Heart left ventricle (tissue), 16 donors: ENCODE results near the gene TRAF3. TPM values are rescaled to one million over a fixed set of nuclear protein-coding genes. Genes with fewer than 3 reads are reported as not detected.

ENCODE experiments used
- ATAC-seq, 4 donors: fragments of 200-7000 bp; cut with Tn5 transposase; one replicate each; pipeline ENCODE4 v1.9.1; 2020 to 2022; ENCODE audit warnings: moderate library complexity in 4 of 4, mild to moderate bottlenecking in 3 of 4, moderate number of reproducible peaks in 1 of 4
- DNase-seq, 5 donors: peaks; one replicate each; pipeline ENCODE4 v3.0.0-alpha.2; 2020
- H3K27ac ChIP-seq, 12 donors: fragments of 200-600 bp; sonication (generic) in 4 of 12; one replicate each; pipeline versions ENCODE4 v1.5.0 to v1.8.0; 2016 to 2022; ENCODE audit warnings: mild to moderate bottlenecking in 2 of 12
- H3K27me3 ChIP-seq, 9 donors: fragments of 200-600 bp; sonication (generic) in 2 of 9; one replicate each; pipeline versions ENCODE4 v1.5.1 to v1.8.0; 2016 to 2022; ENCODE audit warnings: mild to moderate bottlenecking in 3 of 9
- H3K36me3 ChIP-seq, 9 donors: fragments of 200-600 bp; sonication (generic) in 2 of 9; one replicate each; pipeline versions ENCODE4 v1.5.0 to v1.8.0; 2018 to 2022; ENCODE audit warnings: mild to moderate bottlenecking in 2 of 9
- H3K4me1 ChIP-seq, 12 donors: fragments of 200-600 bp; sonication (generic) in 4 of 12; one replicate each; pipeline versions ENCODE4 v1.5.0 to v1.8.0; 2016 to 2022; ENCODE audit warnings: mild to moderate bottlenecking in 3 of 12
- H3K4me3 ChIP-seq, 12 donors: fragments of 200-600 bp; sonication (generic) in 4 of 12; one replicate each; pipeline versions ENCODE4 v1.5.0 to v1.8.0; 2017 to 2022; ENCODE audit warnings: mild to moderate bottlenecking in 9 of 12, moderate library complexity in 4 of 12
- H3K9me3 ChIP-seq, 12 donors: fragments of 200-600 bp; sonication (generic) in 4 of 12; one replicate each; pipeline versions ENCODE4 v1.5.0 to v1.8.0; 2016 to 2022; ENCODE audit warnings: mild to moderate bottlenecking in 1 of 12
- CTCF ChIP-seq, 12 donors: fragments of 200-600 bp; sonication (generic) in 4 of 12; IDR thresholded peaks; one replicate each; pipeline versions ENCODE4 v1.5.0 to v1.8.0; 2018 to 2022; ENCODE audit warnings: antibody characterized with exemption in 12 of 12, mild to moderate bottlenecking in 5 of 12
- POLR2A ChIP-seq, 2 donors: fragments of 450-650 bp; IDR thresholded peaks; one replicate each; pipeline ENCODE4 v1.6.1; 2017; ENCODE audit warnings: antibody characterized with exemption in 2 of 2, mild to moderate bottlenecking in 2 of 2, moderate library complexity in 2 of 2
- WGBS, 4 donors: extraction: QIAGEN DNeasy Blood & Tissue Kit in 2 of 4; methylation state at CpG; one replicate each; pipeline versions ENCODE4 v1.1.5 to v1.1.7; 2013 to 2018; 5-methylcytosine and 5-hydroxymethylcytosine counted together
- intact Hi-C, 10 donors: fragments of 100-400 bp; cut with DNase I; formaldehyde crosslinking; loops; one replicate each; pipeline versions ENCODE4 v1.11.1 to v1.14.2; 2022
- polyA plus RNA-seq, 2 donors: library from polyadenylated mRNA; stranded (reverse); fragments of 200-250 nt; gene quantifications; one replicate each; pipeline ENCODE4 v1.2.3, GENCODE V29; 2013
- total RNA-seq, 9 donors: library from RNA; depleted of rRNA in 2 of 9; stranded (reverse); fragments of >200 nt in 2 of 9; fragmentation: NEBNext Ultra II Directional in 3 of 9; extraction: Animal tissue kit (Norgen Biotek cat#: 25700) in 3 of 9; gene quantifications; one replicate each; pipeline versions ENCODE4 v1.1.0 to v1.2.4, GENCODE V29; 2016 to 2023
- donor health status: ischemic (EF 13 %, LVEDD 7.1; RV severe dilation, severe dysfunction).
- donor health status: healthy with polysubstance abuse.
- donor health status: DM: no; HTN: yes; CAD: no.
- donor health status: DM: no; HTN: no; CAD: no.
- donor health status: ischemic (EF 25% LVEDD 6.9; RV normal size, moderate dysfunction).
- donor health status: ischemic (EF 25% LVEDD 5.7; RV mildly dilated, moderate dysfunction).
- donor health status: healthy.
- donor health status: DM: yes; HTN: yes; CAD: no.
- donor health status: ischemic (EF 35%, LVEDD 5.7; RV mildly dilated, moderate dysfunction).
- donor health status: nonischemic (EF 11% LVEDD 7.7; RV severe dilation, severe dysfunction).
- donor health status: DM: yes; HTN: yes; CAD: no.
- donor health status: PGD.
- donor health status: ischemic (EF 29% LVEDD 5.4; RV normal size, mild dysfunction).
- donor health status: nonischemic (EF 23%, LVEDD 6.1; RV moderate dilation, normal function).

TRAF3 gene
- total and polyA plus RNA-seq, 11 donors: 1.6 to 20.6 (median 10.6) TPM

GRCh38 chr14:102913341-102914211 lies 136.3 kb downstream of the TRAF3 start:
- Histone ChIP-seq H3K9me3 (no peaks in the 10 kb centered on the region), H3K27me3 (no peaks in the 10 kb centered on the region), H3K27ac (no peak overlapping the region), H3K36me3 (no peaks in the 10 kb centered on the region), H3K4me3 (no peak overlapping the region), H3K4me1 (no peaks in the 10 kb centered on the region)
- TF ChIP-seq CTCF (IDR thresholded peaks at IDR 0.05): no peak
- TF ChIP-seq POLR2A (IDR thresholded peaks at IDR 0.05): no peak
- intact Hi-C loops: loop anchor here in 4 of 10 donors (10.0 kb wide), 4 partner anchors 209 to 479 kb away; no protein-coding TSS in a partner anchor
- DNase-seq (no peak), ATAC-seq (no peak)
- WGBS, 4 donors: 91 to 95% (median 93%) methylated on average over 18 to 28 of the region's 28 CpGs

- Histone ChIP-seq H3K4me1 (no peaks in the 10 kb centered on the region), H3K4me3 (no peak overlapping the region), H3K9me3 (no peaks in the 10 kb centered on the region), H3K27ac (no peak overlapping the region), H3K36me3 (no peaks in the 10 kb centered on the region), H3K27me3 (no peaks in the 10 kb centered on the region)
- no peak for TF ChIP-seq CTCF (IDR thresholded peaks at IDR 0.05)
- TF ChIP-seq POLR2A (IDR thresholded peaks at IDR 0.05): no peak
- no peak for ATAC-seq
- intact Hi-C loops: loop anchor here (5.0 to 10.0 kb wide), 8 partner anchors 87 to 480 kb away; partner anchors contain the start of gene TRAF3 (in 2 of the 10)
- no peak for DNase-seq
- 86 to 90% (median 87%) methylated on average over 7 to 26 of the region's 26 CpGs for WGBS, 4 donors
These were observed 137.4 kb downstream of the TRAF3 start for GRCh38 chr14:102914474-102915291.

GRCh38 chr14:102915292-102916110 lies 138.3 kb downstream of the TRAF3 start:
- intact Hi-C loops: loop anchor here (5.0 to 10.0 kb wide), 8 partner anchors 88 to 481 kb away; partner anchors contain the start of gene TRAF3 (in 2 of the 10)

More at GRCh38 chr14:102915292-102916110, 138.3 kb downstream of the TRAF3 start:
- DNase-seq (no peak), ATAC-seq (peak in 1 of 4 donors; percentile 21)
- 80 to 85% (median 82%) methylated on average over 16 to 19 of the region's 19 CpGs for WGBS, 4 donors
- H3K4me1 ChIP-seq: no peaks in the 10 kb centered on the region
- H3K4me3 ChIP-seq: no peak overlapping the region
- TF ChIP-seq CTCF (IDR thresholded peaks at IDR 0.05) (no peak), POLR2A (IDR thresholded peaks at IDR 0.05) (no peak)
- no peaks in the 10 kb centered on the region for H3K9me3 ChIP-seq
- no peak overlapping the region for H3K27ac ChIP-seq
- H3K27me3 ChIP-seq: no peaks in the 10 kb centered on the region
- H3K36me3 ChIP-seq: no peaks in the 10 kb centered on the region
